22Rv1 (cell line): ENCODE results near the gene TMTC2.

Experiments used
- H3K27ac ChIP-seq: fragments of 450-650 bp; 2 replicates; pipeline ENCODE4 v1.5.1; 2017
- CTCF ChIP-seq: fragments of 450-650 bp; IDR thresholded peaks from 2 replicates; pipeline ENCODE4 v1.5.1; 2017; ENCODE audit warnings: mild to moderate bottlenecking
- ZFX ChIP-seq: fragments of 450-650 bp; IDR thresholded peaks from 2 replicates; pipeline ENCODE4 v1.6.1; 2017; ENCODE audit warnings: antibody characterized with exemption, borderline replicate concordance

The TMTC2 gene

GRCh38 chr12:82832981-82833380, 146.3 kb downstream of the TMTC2 start:
- TF ChIP-seq CTCF (no peak), ZFX (no peak)
- H3K27ac ChIP-seq, result no peak overlapping the region

GRCh38 chr12:82833481-82833880, 146.8 kb downstream of the TMTC2 start:
- TF ChIP-seq ZFX, result no peak
- TF ChIP-seq CTCF, result no peak

GRCh38 chr12:82835217-82835616, 148.5 kb downstream of the TMTC2 start:
- H3K27ac ChIP-seq, result no peak overlapping the region
- TF ChIP-seq ZFX (no peak), CTCF (no peak)

More at GRCh38 chr12:82833481-82833880, 146.8 kb downstream of the TMTC2 start:
- H3K27ac ChIP-seq, result no peak overlapping the region

- TF ChIP-seq ZFX, result no peak
- TF ChIP-seq CTCF, result no peak
- H3K27ac ChIP-seq, result no peak overlapping the region
Measured at GRCh38 chr12:82838131-82838551, 151.4 kb downstream of the TMTC2 start.

- H3K27ac ChIP-seq, result no peak overlapping the region
Measured at GRCh38 chr12:82838827-82839226, 152.1 kb downstream of the TMTC2 start.

GRCh38 chr12:82839796-82840195, 153.1 kb downstream of the TMTC2 start:
- H3K27ac ChIP-seq, result no peak overlapping the region
- no peak for TF ChIP-seq CTCF
- TF ChIP-seq ZFX, result no peak

More at GRCh38 chr12:82838827-82839226, 152.1 kb downstream of the TMTC2 start:
- TF ChIP-seq CTCF, result no peak
- TF ChIP-seq ZFX, result no peak

- no peak for TF ChIP-seq CTCF
- H3K27ac ChIP-seq, result no peak overlapping the region
Measured at GRCh38 chr12:82841487-82841904, 154.8 kb downstream of the TMTC2 start.
